ENCODE measurements around the gene TMEM175.

TMEM175 gene

GRCh38 chr4:965048-965765 lies 32.9 kb downstream of the TMEM175 start (continued):
- TF ChIP-seq PATZ1 (CRISPR knock-in tag; IDR thresholded peaks at IDR 0.05; ENCODE audit: borderline replicate concordance) (no peak), ZC3H10 (CRISPR knock-in tag; IDR thresholded peaks at IDR 0.05) (no peak), POU6F1 (CRISPR knock-in tag; IDR thresholded peaks at IDR 0.05; ENCODE audit: borderline replicate concordance, low read depth) (no peak), ZNF8 (CRISPR knock-in tag; IDR thresholded peaks at IDR 0.05) (no peak), ZNF70 (CRISPR knock-in tag; IDR thresholded peaks at IDR 0.05) (no peak)

GRCh38 chr4:965766-966134 lies 33.5 kb downstream of the TMEM175 start:
- ATAC-seq = no peak
- no peak for TF ChIP-seq PATZ1 (CRISPR knock-in tag; IDR thresholded peaks at IDR 0.05; ENCODE audit: borderline replicate concordance)
- no peak for TF ChIP-seq ZC3H10 (CRISPR knock-in tag; IDR thresholded peaks at IDR 0.05)
- TF ChIP-seq ZFP3 (CRISPR knock-in tag; IDR thresholded peaks at IDR 0.05) = no peak
- no peak for TF ChIP-seq BACH2 (CRISPR knock-in tag; IDR thresholded peaks at IDR 0.05; ENCODE audit: borderline replicate concordance)
- TF ChIP-seq TCF4 (CRISPR knock-in tag; IDR thresholded peaks at IDR 0.05; ENCODE audit: borderline replicate concordance) = no peak
- TF ChIP-seq ARNTL (CRISPR knock-in tag; IDR thresholded peaks at IDR 0.05; ENCODE audit: borderline replicate concordance, low read depth) = no peak
- TF ChIP-seq OSR1 (CRISPR knock-in tag; IDR thresholded peaks at IDR 0.05) = no peak
- TF ChIP-seq ZNF70 (CRISPR knock-in tag; IDR thresholded peaks at IDR 0.05) = no peak
- TF ChIP-seq RARB (CRISPR knock-in tag; IDR thresholded peaks at IDR 0.05) = no peak
- TF ChIP-seq CREB5 (CRISPR knock-in tag; IDR thresholded peaks at IDR 0.05; ENCODE audit: low read depth) = no peak
- TF ChIP-seq ZNF8 (CRISPR knock-in tag; IDR thresholded peaks at IDR 0.05) = no peak

- TF ChIP-seq SNAI2 (CRISPR knock-in tag; IDR thresholded peaks at IDR 0.05) (no peak), ARNTL (CRISPR knock-in tag; IDR thresholded peaks at IDR 0.05; ENCODE audit: borderline replicate concordance, low read depth) (no peak), ZC3H10 (CRISPR knock-in tag; IDR thresholded peaks at IDR 0.05) (no peak), TCF4 (CRISPR knock-in tag; IDR thresholded peaks at IDR 0.05; ENCODE audit: borderline replicate concordance) (no peak), ISL1 (CRISPR knock-in tag; IDR thresholded peaks at IDR 0.05) (no peak), CSRNP3 (CRISPR knock-in tag; IDR thresholded peaks at IDR 0.05) (no peak), PATZ1 (CRISPR knock-in tag; IDR thresholded peaks at IDR 0.05; ENCODE audit: borderline replicate concordance) (no peak), BACH2 (CRISPR knock-in tag; IDR thresholded peaks at IDR 0.05; ENCODE audit: borderline replicate concordance) (no peak), ESRRG (CRISPR knock-in tag; IDR thresholded peaks at IDR 0.05) (no peak), ZFP30 (CRISPR knock-in tag; IDR thresholded peaks at IDR 0.05) (no peak), PPARA (CRISPR knock-in tag; IDR thresholded peaks at IDR 0.05; ENCODE audit: borderline replicate concordance) (no peak), ZFP3 (CRISPR knock-in tag; IDR thresholded peaks at IDR 0.05) (no peak), CREB5 (CRISPR knock-in tag; IDR thresholded peaks at IDR 0.05; ENCODE audit: low read depth) (no peak), GLIS3 (CRISPR knock-in tag; IDR thresholded peaks at IDR 0.05) (no peak), TSHZ2 (CRISPR knock-in tag; IDR thresholded peaks at IDR 0.05) (no peak)
- no peak for ATAC-seq
These were observed 34.2 kb downstream of the TMEM175 start for GRCh38 chr4:966266-967112.

Measured in SK-N-SH treated with all-trans-retinoic acid at 6 μM for 48 hours (cell line).